Activated T-cell treated with anti-CD3 and anti-CD28 coated beads for 24 hours (primary cell): ENCODE measurements around the gene BACH1.
"Not testable (repeated sequence)": the region's sequence is repeated elsewhere in the genome, so short reads cannot be mapped to it uniquely, and the experiment has no call there.

Experiments
- DNase-seq: peaks from one replicate; pipeline ENCODE4 v3.0.0-alpha.2; 2020; ENCODE audit warnings: low read depth

BACH1 gene

GRCh38 chr21:29346771-29347170 is 48.0 kb downstream of the BACH1 start:
- DNase-seq, result no peak

- DNase-seq, result no peak
Observed at GRCh38 chr21:29347274-29347681, 48.6 kb downstream of the BACH1 start.

- no peak for DNase-seq
Observed at GRCh38 chr21:29349702-29350101, 51.0 kb downstream of the BACH1 start.

- no peak for DNase-seq
Observed at GRCh38 chr21:29350246-29350779, 51.6 kb downstream of the BACH1 start.

GRCh38 chr21:29351691-29352090 is 53.0 kb downstream of the BACH1 start:
- DNase-seq, result no peak

GRCh38 chr21:29355043-29355710 is 56.5 kb downstream of the BACH1 start:
- DNase-seq, result not testable (repeated sequence)

GRCh38 chr21:29356291-29356690 is 57.6 kb downstream of the BACH1 start:
- not testable (repeated sequence) for DNase-seq

DNA sequence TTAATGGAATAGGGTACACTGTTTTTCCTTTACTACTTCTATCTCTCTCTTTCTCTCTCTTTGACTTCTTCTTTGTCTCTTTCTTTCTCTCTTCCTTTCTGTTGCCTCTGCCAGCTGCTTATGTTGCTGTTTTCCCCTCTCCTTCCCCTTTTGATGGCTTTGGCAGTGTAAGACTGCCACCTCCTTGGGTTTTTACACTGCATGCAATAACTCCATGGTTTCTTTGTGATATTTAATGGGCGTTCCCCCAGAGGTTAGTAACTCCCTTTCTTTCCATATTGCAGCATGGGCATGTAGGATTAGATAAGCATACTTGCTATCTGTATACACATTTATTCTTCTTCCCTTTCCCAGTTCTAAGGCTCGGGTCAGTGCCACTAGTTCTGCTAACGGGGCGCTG is 58.1 kb downstream of the BACH1 start:
- DNase-seq, result not testable (repeated sequence)

DNA sequence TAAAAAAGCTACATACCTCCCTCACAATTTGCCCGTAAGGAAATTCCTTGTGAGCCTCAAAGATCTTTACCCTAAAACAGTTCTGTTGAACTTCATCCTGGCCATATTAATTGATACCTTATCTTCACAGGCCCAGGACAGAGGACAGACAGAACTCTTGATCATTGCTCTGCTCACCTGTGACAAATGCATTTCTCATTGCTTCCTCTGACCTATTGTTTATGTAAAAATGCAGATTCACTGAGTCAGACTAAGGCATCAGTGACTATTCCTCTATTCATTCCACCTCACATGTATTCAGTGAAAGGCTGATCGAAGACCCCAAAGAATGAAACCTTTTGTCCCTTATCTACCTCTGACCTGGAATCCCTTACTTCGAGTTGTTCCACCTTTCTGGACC is 61.0 kb downstream of the BACH1 start:
- DNase-seq, result no peak

- DNase-seq, result no peak
Observed at GRCh38 chr21:29360799-29361765, 62.4 kb downstream of the BACH1 start.

GRCh38 chr21:29362758-29363157 is 64.0 kb downstream of the BACH1 start:
- DNase-seq, result no peak

DNA sequence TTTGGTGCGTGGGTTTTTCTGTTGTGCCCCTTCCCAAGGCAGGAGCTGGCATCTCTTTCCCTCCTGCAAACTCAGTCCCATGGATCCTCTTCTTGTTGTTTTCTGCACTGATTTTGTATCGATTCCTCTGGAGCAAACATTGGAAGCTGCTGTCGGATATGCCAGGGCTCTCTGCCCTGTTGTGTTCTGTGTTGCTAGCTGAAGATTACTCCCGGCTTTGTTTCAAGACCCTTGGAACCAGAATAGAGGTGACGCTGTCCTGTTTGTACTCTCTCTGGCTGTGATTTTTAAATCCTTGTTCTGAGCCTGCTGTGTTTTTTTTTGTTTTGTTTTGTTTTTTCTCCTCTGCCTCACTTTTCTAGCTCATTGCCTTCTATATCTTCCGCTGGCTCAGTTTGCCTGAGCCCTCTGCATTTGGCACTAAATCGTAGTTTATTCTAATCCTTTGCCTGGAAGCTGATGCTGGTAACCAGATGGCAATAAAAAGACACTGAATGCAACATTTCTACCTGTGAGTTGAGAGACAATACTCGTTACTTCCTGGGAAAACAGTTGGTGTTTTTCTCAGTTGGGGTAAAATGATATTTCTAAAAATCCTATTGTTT is 67.0 kb downstream of the BACH1 start:
- DNase-seq, result no peak

GRCh38 chr21:29366532-29366931 is 67.8 kb downstream of the BACH1 start:
- no peak for DNase-seq

DNA sequence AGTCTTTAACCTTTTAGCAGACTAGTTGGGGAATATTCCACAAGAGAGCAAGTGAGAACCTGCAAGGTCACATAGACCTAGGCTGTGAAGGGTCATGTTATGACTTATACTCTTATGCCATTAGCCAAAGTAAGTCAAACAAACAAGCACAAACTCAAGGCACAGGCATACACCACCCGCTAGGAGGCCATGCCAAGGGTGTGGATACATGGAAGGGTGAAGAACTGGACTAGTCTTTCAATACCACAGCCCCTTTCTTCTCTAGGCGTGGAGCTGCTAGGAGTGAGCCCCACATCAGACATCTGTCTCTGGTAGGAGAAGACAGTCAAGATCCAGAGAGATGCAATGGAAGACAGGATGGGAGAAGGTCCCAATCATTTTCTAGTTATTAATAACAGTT is 68.6 kb downstream of the BACH1 start:
- DNase-seq, result no peak

GRCh38 chr21:29368906-29369305 is 70.2 kb downstream of the BACH1 start:
- no peak for DNase-seq

DNA sequence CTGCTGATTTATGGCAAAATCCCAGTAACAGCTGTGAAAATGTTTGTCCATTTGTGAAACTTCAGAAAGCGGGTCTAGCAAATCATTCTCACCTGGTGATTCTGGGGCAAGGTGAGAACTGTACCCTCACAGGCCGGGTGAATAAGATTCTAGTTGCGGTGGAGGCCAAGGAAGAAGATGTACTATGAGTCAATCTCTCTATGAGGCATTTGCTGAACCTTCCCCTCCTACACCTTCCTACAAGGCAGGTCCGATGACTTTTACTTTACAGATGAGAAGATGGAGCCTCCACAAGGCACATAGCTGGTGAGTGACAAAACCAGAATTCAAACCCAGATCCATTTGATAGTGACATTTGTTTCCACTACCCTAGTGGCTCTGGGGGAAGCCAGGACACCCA is 72.7 kb downstream of the BACH1 start:
- peak; percentile 11 for DNase-seq

GRCh38 chr21:29372063-29372802 is 73.5 kb downstream of the BACH1 start:
- DNase-seq, result peak; percentile 56

- no peak for DNase-seq
Observed at GRCh38 chr21:29374481-29374880, 75.8 kb downstream of the BACH1 start.

DNA sequence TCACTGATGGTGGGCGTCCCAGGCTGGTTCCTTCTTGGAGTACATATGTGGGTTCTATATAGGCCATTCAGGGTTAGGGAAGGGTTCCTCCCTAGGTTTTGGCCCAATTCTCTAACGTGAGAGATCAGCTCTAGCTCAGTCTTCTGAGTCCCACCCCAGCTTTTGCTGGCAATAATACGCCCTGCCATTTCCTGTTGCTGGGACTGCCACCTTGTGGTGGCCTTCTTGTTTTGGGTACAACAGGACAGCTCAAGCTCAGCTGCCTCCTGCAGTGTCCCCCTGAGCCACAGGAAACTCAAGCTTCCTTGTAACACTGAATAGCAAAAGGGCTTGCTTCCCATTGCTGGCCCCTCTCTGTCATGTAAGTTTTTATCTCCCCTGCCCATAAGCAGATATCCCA is 77.8 kb downstream of the BACH1 start:
- DNase-seq, result peak; percentile 35

DNA sequence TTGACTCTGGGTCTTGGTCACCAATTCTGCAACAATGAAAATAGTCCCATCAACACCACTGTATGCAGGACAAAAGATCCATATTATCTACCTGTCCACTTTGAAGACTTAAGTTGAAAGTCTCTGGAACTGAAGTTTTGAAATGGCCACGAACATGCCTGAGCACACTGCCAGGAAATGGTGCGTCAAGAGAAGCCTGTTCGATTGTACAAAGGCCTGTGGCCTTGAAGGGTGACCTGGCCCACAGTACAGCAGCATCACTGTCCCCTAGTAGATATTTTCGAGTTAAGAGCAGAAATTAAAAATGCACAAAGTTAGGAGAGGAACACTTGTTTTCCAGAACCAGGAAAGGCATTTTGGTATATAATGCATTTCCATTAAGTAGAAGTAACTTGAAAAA is 78.5 kb downstream of the BACH1 start:
- no peak for DNase-seq

DNA sequence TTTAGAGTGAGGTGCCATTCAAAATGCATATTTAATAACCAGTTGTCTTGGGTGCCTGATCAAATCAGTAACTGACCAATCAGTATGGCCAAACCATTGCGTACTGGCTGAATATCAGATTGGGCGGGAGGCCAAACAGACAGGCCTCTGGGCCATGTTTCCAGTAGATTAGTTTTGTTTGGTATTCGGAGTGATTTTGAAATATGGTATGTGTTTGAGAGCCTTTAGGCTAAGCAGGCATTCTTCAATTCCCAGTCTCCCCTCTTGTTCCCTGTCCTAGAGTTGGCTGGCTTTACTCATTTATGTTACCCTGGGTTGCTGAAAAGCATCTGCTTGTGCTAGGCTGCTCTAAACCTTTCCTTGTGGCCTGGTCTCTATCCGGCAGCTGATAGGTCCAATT is 80.1 kb downstream of the BACH1 start:
- DNase-seq, result no peak

GRCh38 chr21:29379517-29380054 is 80.9 kb downstream of the BACH1 start:
- DNase-seq, result no peak
